Panc1 (cell line): ENCODE results near the gene P2RY2.

ENCODE experiments used
- CTCF ChIP-seq: fragments of 450-650 bp; IDR thresholded peaks from 2 replicates; pipeline ENCODE4 v1.5.1; 2017; ENCODE audit warnings: mild to moderate bottlenecking
- POLR2AphosphoS5 ChIP-seq: IDR thresholded peaks from 2 replicates; pipeline ENCODE4 v1.6.1; 2012; ENCODE audit warnings: mild to moderate bottlenecking, low read depth, low read length, moderate library complexity
- REST ChIP-seq, 2 experiments: IDR thresholded peaks; 2 replicates each; pipeline ENCODE4 v1.6.1; 2011 to 2012; ENCODE audit warnings: low read depth in 2 of 2, control low read depth in 1 of 2, low read length in 1 of 2, mild to moderate bottlenecking in 1 of 2, moderate library complexity in 1 of 2; ENCODE audit not compliant: insufficient read depth in 1 of 2
- SIN3A ChIP-seq: IDR thresholded peaks from 2 replicates; pipeline ENCODE4 v1.6.1; 2012; ENCODE audit warnings: low read depth, mild to moderate bottlenecking, low read length, moderate library complexity, borderline replicate concordance; ENCODE audit not compliant: insufficient read depth

- TF ChIP-seq POLR2AphosphoS5 (no peak), CTCF (no peak), SIN3A (no peak), REST (IDR thresholded peaks at IDR 0.05; ENCODE audit: insufficient read depth in 1 of 2, low read depth in 2 of 2, low read length in 1 of 2) (no peak)
Measured at GRCh38 chr11:73185680-73186293, 32.3 kb upstream of the P2RY2 start.
